Measurements from ENCODE around the gene GARIN5A.

GARIN5A gene

DNA sequence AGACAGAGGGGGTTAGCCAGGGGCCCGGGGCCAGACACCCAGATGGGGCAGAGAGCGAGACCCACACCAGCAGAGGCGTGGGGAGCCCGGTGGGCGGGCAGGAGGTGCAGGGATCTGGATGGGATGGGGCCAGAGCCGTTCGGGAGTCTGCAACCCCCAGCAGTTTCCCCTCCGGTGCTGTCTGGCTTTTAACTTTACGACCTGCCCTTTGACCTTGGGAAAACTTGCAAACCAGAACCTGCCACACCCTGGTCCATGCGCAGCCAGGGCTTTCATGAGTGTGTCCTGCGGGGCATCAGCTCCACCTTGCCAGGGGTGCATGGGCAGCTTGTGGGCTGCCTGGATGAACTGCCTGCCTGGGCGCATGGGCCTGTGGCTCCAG is 24.5 kb upstream of the GARIN5A start:
- H3K4me2 ChIP-seq = peak overlapping the region in 8 of 11 experiments; percentile 12 to 94 (median 84); a peak in 11 of 22 replicates
- H4K20me1 ChIP-seq = no peaks in the 10 kb centered on the region
- H3K9ac ChIP-seq = peak overlapping the region in 2 of 11 experiments; percentile 19 to 52; a peak in 5 of 22 replicates
- TF ChIP-seq Cebpa-rat (IDR thresholded peaks at IDR 0.05) = no peak
- H3K9me3 ChIP-seq (replicated peaks in 1 of 11) = no peaks in the 10 kb centered on the region
- peaks cover 0 to 11% (median 0%) of the 10 kb centered on the region in 11 experiments; a peak in 3 of 22 replicates for H3K36me3 ChIP-seq
- no peak overlapping the region for H3K4me3 ChIP-seq
- peaks cover 5 to 26% (median 22%) of the 10 kb centered on the region in 10 experiments; a peak in 18 of 20 replicates for H3K4me1 ChIP-seq
- H3K27ac ChIP-seq = peak overlapping the region in 1 of 11 experiments; percentile 28; a peak in 1 of 22 replicates
- H3K27me3 ChIP-seq = peaks cover 0 to 11% (median 0%) of the 10 kb centered on the region in 11 experiments; a peak in 1 of 22 replicates

DNA sequence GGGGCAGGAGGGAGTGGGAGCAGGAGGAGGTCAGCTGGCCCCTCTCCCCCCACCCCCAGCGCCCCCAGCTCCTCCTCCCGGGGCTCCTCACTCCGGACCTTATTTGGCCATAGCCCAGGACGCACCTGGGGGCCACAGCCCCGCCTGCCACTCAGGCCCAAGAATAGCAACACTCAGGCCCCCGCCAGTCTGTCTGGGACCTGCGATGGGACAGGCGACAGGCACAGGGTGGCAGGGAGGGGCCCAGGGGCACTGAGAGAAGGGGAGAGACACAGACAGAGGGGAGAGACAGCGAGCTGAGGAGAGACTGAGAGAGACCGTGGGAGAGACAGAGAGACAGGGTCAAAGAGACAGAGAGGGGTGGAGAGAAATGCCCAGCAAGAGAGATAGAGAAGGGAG is 24.1 kb upstream of the GARIN5A start:
- no peak for TF ChIP-seq Cebpa-rat (IDR thresholded peaks at IDR 0.05)
- H3K9ac ChIP-seq = peak overlapping the region in 2 of 11 experiments; percentile 19 to 52; a peak in 3 of 22 replicates
- peaks cover 0 to 11% (median 0%) of the 10 kb centered on the region in 11 experiments; a peak in 1 of 22 replicates for H3K27me3 ChIP-seq
- peaks cover 5 to 26% (median 22%) of the 10 kb centered on the region in 10 experiments; a peak in 18 of 20 replicates for H3K4me1 ChIP-seq
- no peaks in the 10 kb centered on the region for H3K9me3 ChIP-seq (replicated peaks in 1 of 11)
- no peaks in the 10 kb centered on the region for H4K20me1 ChIP-seq
- peak overlapping the region in 2 of 11 experiments; percentile 25 to 28; a peak in 2 of 22 replicates for H3K27ac ChIP-seq
- H3K4me2 ChIP-seq = peak overlapping the region in 9 of 11 experiments; percentile 60 to 94 (median 79); a peak in 16 of 22 replicates
- peaks cover 0 to 7% (median 0%) of the 10 kb centered on the region in 11 experiments; a peak in 2 of 22 replicates for H3K36me3 ChIP-seq
- no peak overlapping the region; a peak in 1 of 20 replicates for H3K4me3 ChIP-seq

DNA sequence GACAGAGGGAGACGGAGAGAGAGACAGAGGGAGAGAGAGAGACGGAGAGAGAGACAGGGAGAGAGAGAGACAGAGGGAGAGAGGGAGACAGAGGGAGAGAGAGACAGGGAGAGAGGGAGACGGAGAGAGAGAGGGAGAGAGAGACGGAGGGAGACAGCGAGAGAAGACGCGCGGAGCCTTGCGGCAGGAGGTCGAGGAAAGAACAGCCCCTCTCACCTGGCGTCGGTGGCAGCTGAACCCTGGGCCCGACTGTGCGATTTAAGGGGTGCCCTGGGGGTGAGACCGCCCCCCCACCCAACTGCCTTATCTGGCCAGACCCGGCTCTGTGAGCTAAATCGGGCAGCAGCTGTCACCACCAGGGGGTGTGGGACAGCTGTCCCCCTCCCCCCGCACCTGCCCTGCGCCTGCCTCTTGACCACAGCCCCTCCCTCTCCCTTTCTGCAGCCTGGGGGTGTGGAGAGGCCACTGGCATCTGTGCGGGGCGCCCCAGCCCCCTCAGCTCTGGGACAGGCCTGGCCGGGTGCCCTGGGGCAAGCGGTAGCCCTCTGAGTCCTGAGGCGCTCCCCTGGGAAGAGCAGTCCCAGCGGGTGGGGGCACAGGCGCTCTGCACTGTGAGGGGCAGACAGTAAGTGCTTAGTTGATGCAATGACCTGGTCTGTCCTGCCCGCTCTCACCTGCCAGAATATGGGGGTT is 23.6 kb upstream of the GARIN5A start:
- Histone ChIP-seq H3K36me3 (peaks cover 0 to 1% (median 0%) of the 10 kb centered on the region in 11 experiments; a peak in 2 of 22 replicates), H4K20me1 (no peaks in the 10 kb centered on the region), H3K27me3 (peaks cover 0 to 11% (median 0%) of the 10 kb centered on the region in 11 experiments; a peak in 1 of 22 replicates), H3K9ac (peak overlapping the region in 3 of 11 experiments; percentile 33 to 56 (median 38); a peak in 4 of 22 replicates), H3K27ac (no peak overlapping the region), H3K9me3 (replicated peaks in 1 of 11) (no peaks in the 10 kb centered on the region), H3K4me1 (peaks cover 5 to 26% (median 22%) of the 10 kb centered on the region in 10 experiments; a peak in 18 of 20 replicates), H3K4me3 (peak overlapping the region in 1 of 10 experiments; percentile 32; a peak in 2 of 20 replicates), H3K4me2 (peak overlapping the region in 10 of 11 experiments; percentile 37 to 94 (median 79); a peak in 19 of 22 replicates)
- TF ChIP-seq Cebpa-rat (IDR thresholded peaks at IDR 0.05) = no peak

DNA sequence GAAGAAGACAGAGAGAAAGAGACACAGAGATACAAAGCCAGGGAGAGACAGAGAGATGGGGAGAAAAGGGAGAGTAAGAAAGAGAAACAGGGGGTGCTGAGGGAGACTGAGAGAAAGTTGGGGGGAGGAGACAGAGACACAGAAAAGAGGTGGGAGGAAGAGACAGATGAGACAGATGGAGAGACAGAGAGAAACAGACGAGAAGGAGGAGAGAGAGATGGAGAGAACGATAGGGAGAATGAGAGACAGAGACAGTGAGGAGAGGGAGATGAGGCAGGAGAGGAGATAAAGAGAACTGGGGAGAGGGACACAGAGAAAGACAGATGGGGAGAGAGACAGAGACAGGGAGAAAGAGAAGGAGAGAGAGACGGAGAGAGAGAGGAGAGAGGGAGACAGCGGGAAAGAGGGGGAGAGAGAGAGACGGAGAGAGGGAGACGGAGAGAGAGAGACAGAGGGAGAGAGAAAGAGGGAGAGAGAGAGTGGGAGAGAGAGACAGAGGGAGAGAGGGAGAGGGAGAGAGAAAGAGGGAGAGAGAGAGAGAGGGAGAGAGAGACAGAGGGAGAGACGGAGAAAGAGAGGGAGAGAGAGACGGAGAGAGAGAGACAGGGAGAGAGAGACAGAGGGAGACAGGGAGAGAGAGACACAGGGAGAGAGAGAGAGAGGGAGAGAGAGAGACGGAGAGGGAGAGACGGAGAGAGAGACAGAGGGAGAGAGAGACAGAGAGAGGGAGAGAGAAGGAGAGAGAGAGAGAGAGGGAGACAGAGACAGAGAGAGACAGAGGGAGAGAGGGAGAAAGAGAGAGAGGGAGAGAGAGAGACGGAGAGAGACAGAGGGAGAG is 21.8 kb upstream of the GARIN5A start:
- TF ChIP-seq Cebpa-rat (IDR thresholded peaks at IDR 0.05) = no peak
- Histone ChIP-seq H3K4me3 (no peak overlapping the region), H3K27ac (no peak overlapping the region), H3K4me2 (no peak overlapping the region), H3K9me3 (replicated peaks in 1 of 11) (no peaks in the 10 kb centered on the region), H3K36me3 (no peaks in the 10 kb centered on the region), H3K9ac (no peak overlapping the region), H4K20me1 (no peaks in the 10 kb centered on the region), H3K4me1 (peaks cover 6 to 26% (median 22%) of the 10 kb centered on the region in 10 experiments; a peak in 18 of 20 replicates), H3K27me3 (peaks cover 0 to 11% (median 0%) of the 10 kb centered on the region in 11 experiments; a peak in 3 of 22 replicates)

DNA sequence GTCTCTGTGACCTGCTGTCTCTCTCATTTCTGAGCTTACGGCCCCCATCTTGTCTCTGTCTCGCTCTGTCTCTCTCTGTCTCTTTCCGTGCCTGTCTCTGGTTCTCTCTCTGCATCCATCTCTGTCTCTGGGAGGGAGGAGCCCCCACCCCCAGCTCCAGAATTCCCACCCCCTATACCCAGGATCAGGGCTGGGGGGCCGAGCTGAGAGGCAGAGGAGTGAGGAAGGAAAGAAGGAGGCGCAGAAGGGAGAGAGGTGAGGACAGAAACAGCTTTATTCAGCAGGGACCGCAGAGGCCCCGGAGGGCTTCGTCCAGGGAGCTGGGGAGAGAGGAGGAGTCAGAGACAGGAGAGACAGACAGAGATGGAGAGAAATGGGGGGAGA is 20.4 kb upstream of the GARIN5A start:
- Histone ChIP-seq H3K4me2 (no peak overlapping the region), H3K4me3 (no peak overlapping the region), H3K27me3 (peaks cover 0 to 11% (median 0%) of the 10 kb centered on the region in 11 experiments; a peak in 4 of 22 replicates), H3K4me1 (peaks cover 15 to 36% (median 29%) of the 10 kb centered on the region in 10 experiments), H3K9ac (no peak overlapping the region), H3K9me3 (replicated peaks in 1 of 11) (no peaks in the 10 kb centered on the region), H3K36me3 (no peaks in the 10 kb centered on the region), H4K20me1 (no peaks in the 10 kb centered on the region), H3K27ac (no peak overlapping the region)
- TF ChIP-seq Cebpa-rat (IDR thresholded peaks at IDR 0.05) = no peak

DNA sequence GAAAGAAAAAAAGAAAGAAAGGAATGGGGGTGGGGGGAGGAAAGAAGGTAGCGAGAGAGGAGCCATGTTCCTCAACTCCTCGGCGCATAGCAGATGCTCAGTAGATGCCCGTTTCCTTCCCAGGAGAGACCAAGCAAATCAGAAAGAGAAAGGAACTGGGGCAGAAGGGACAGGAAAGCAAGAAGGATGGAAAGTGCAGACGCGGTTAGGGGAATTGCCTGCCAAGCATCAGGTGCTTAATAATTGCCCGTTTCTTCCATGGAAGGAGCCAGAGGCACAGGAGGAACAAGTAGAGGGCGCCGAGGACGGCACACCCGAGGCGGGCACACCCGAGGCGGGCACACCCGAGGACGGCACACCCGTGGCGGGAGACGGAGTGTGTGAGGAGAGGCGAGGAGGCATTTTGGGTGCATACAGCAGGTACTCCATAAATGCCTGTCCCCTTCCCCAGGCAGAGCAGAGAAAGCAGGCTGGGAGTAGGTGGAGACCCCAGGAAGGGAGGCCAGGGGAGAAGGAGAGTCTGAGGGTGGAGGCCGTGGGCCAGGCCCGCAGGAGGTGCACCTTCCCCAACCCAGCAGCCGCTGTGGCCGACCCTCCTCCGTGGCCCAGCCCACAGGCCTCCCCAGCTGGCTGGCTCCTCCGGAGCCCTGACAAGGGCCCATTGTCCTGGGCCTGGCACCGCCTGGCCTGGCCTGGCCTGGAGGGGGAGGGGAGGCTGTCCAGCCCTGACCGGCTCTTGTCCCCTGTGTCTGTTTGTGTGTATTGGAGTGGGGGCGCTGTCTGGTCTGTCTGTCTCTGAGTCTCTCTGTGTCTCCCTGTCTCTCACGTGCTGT is 19.8 kb upstream of the GARIN5A start:
- H3K9ac ChIP-seq = no peak overlapping the region
- no peak for TF ChIP-seq Cebpa-rat (IDR thresholded peaks at IDR 0.05)
- no peak overlapping the region for H3K27ac ChIP-seq
- H3K9me3 ChIP-seq (replicated peaks in 1 of 11) = no peaks in the 10 kb centered on the region
- H3K36me3 ChIP-seq = no peaks in the 10 kb centered on the region
- H3K4me2 ChIP-seq = no peak overlapping the region
- peaks cover 21 to 37% (median 32%) of the 10 kb centered on the region in 10 experiments for H3K4me1 ChIP-seq
- H3K27me3 ChIP-seq = peaks cover 0 to 14% (median 0%) of the 10 kb centered on the region in 11 experiments; a peak in 4 of 22 replicates
- no peak overlapping the region for H3K4me3 ChIP-seq
- H4K20me1 ChIP-seq = no peaks in the 10 kb centered on the region

DNA sequence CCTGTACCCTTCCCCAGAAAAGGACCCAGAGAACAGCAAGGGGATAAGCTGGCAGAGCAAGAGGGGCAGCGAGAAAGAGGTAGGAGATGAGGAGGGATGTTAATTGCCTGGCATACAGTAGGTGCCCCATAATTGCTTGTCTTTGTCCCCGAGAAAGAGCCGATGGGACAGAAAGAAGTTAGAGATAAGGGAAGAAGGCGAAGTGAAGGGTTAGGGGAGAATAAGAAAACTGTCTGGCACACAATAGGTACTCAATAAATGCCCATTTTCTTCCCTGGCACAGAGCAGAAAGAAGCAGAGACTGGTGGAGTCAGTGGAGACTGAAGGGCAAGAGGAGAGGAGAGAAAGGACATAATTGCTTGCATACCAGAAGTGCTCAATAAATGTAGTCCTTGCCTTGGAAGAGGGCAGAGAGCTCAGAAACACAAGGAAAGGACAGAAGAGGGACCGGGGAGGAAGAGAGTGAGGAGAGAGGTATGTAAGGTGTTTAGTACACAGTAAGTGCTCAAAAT is 18.4 kb upstream of the GARIN5A start:
- peaks cover 0 to 14% (median 0%) of the 10 kb centered on the region in 11 experiments; a peak in 4 of 22 replicates for H3K27me3 ChIP-seq
- no peaks in the 10 kb centered on the region for H4K20me1 ChIP-seq
- no peak overlapping the region for H3K9ac ChIP-seq
- no peak for TF ChIP-seq Cebpa-rat (IDR thresholded peaks at IDR 0.05)
- H3K4me2 ChIP-seq = no peak overlapping the region
- no peaks in the 10 kb centered on the region for H3K36me3 ChIP-seq
- peaks cover 21 to 38% (median 30%) of the 10 kb centered on the region in 10 experiments for H3K4me1 ChIP-seq
- no peak overlapping the region for H3K4me3 ChIP-seq
- no peak overlapping the region for H3K27ac ChIP-seq
- no peaks in the 10 kb centered on the region for H3K9me3 ChIP-seq (replicated peaks in 1 of 11)

All from BLaER1 treated with 17β-estradiol and CSF1 and Interleukin-3, amounts not matched to agents 10 nM and 100 nM (cell line).